SH-SY5Y (cell line): Measurements from ENCODE around the gene ARID4B.

Source experiments
- GATA2 ChIP-seq: IDR thresholded peaks from 2 replicates; pipeline ENCODE4 v1.6.1; 2011; ENCODE audit warnings: mild to moderate bottlenecking, low read depth, low read length
- GATA3 ChIP-seq: IDR thresholded peaks from 2 replicates; pipeline ENCODE4 v1.6.1; 2011; ENCODE audit warnings: low read depth, mild to moderate bottlenecking, low read length, moderate library complexity

- TF ChIP-seq GATA2 (no peak), GATA3 (no peak)
Measured at GRCh38 chr1:235181561-235182245, 146.3 kb downstream of the ARID4B start.
